ENCODE results near the gene ZFP36L1.

ZFP36L1 gene

DNA sequence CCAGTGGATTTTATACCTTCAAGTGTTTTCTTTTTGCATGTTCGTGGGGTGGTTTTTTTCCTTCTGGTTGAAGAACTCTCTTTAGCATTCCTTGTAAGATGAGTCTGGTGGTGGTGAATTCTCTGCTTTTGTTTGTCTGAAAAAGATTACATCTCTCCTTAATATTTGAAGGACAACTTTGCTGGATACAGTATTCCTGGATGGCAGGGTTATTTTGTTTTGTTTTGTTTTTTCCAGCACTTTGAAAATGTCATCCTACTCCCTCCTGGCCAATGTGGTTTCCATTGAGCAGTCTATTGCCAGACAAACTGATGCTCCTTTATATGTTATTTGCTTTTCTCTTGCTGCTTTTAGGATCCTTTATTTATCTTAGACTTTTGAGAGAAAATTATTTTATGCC lies 43.2 kb upstream of the ZFP36L1 start (continued):
- TF ChIP-seq PPARA (CRISPR knock-in tag; IDR thresholded peaks at IDR 0.05; ENCODE audit: borderline replicate concordance): no peak

GRCh38 chr14:68834816-68835215 lies 41.9 kb upstream of the ZFP36L1 start:
- TF ChIP-seq TCF4 (CRISPR knock-in tag; IDR thresholded peaks at IDR 0.05; ENCODE audit: borderline replicate concordance): no peak
- no peak for ATAC-seq

GRCh38 chr14:68828698-68829097 lies 35.8 kb upstream of the ZFP36L1 start:
- ATAC-seq: no peak
- TF ChIP-seq GLIS3 (CRISPR knock-in tag; IDR thresholded peaks at IDR 0.05): no peak

GRCh38 chr14:68825729-68826128 lies 32.9 kb upstream of the ZFP36L1 start:
- ATAC-seq: no peak
- TF ChIP-seq CSRNP3 (CRISPR knock-in tag; IDR thresholded peaks at IDR 0.05) (no peak), RARB (CRISPR knock-in tag; IDR thresholded peaks at IDR 0.05) (no peak), OSR1 (CRISPR knock-in tag; IDR thresholded peaks at IDR 0.05) (no peak), ESRRG (CRISPR knock-in tag; IDR thresholded peaks at IDR 0.05) (no peak), ZNF70 (CRISPR knock-in tag; IDR thresholded peaks at IDR 0.05) (no peak), SNAI2 (CRISPR knock-in tag; IDR thresholded peaks at IDR 0.05) (no peak), CSDC2 (CRISPR knock-in tag; IDR thresholded peaks at IDR 0.05) (no peak), ZC3H10 (CRISPR knock-in tag; IDR thresholded peaks at IDR 0.05) (no peak), TSHZ2 (CRISPR knock-in tag; IDR thresholded peaks at IDR 0.05) (no peak), ISL1 (CRISPR knock-in tag; IDR thresholded peaks at IDR 0.05) (no peak), PPARA (CRISPR knock-in tag; IDR thresholded peaks at IDR 0.05; ENCODE audit: borderline replicate concordance) (no peak), GLIS3 (CRISPR knock-in tag; IDR thresholded peaks at IDR 0.05) (no peak), ZFP30 (CRISPR knock-in tag; IDR thresholded peaks at IDR 0.05) (no peak), BACH2 (CRISPR knock-in tag; IDR thresholded peaks at IDR 0.05; ENCODE audit: borderline replicate concordance) (no peak)
- TF ChIP-seq, protein P1, sequence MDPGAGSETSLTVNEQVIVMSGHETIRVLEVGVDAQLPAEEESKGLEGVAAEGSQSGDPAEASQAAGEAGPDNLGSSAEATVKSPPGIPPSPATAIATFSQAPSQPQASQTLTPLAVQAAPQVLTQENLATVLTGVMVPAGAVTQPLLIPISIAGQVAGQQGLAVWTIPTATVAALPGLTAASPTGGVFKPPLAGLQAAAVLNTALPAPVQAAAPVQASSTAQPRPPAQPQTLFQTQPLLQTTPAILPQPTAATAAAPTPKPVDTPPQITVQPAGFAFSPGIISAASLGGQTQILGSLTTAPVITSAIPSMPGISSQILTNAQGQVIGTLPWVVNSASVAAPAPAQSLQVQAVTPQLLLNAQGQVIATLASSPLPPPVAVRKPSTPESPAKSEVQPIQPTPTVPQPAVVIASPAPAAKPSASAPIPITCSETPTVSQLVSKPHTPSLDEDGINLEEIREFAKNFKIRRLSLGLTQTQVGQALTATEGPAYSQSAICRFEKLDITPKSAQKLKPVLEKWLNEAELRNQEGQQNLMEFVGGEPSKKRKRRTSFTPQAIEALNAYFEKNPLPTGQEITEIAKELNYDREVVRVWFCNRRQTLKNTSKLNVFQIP (CRISPR knock-in tag; IDR thresholded peaks at IDR 0.05; ENCODE audit: borderline replicate concordance, low read depth): no peak

DNA sequence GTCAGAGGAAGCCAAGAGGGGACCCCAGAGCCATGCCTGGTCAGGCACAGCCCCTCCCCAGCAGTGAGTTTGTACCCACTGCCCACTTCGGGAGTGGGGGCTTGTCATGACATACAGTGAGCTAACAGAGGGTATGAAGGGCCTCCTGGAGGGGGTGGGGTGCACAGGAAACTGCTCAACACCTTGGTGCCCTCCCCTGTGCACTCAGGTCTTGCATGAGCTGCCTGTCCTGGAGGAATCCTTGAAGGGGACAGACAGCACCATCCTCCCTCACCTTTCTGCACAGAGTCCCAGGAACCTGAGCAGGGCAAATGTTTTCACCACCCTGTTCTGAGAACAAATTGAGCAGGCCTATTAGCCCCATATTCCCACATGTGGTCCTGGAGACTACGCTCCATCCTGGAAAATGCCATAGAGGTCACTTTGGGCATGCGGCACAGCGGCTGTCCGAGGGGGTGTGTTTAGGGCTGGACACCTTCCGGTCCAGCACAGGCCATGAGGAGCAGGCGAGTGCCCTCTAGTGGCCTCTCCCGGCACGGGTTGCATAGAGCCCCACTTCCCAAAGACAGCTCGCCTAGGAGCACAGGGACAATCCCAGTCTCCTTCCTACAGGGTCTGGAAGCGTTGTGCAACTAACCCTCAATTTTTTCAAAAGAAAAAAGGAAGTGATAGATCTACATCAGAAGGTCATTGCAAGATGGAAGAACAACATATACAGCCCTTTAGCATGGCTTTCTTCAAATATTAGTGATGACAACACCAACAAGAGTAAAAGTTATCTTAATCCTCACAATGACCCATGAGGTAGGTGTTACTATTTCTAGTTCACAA lies 31.9 kb upstream of the ZFP36L1 start:
- ATAC-seq: peak; percentile 99
- TF ChIP-seq SNAI2 (CRISPR knock-in tag; IDR thresholded peaks at IDR 0.05) (no peak), ZNF565 (CRISPR knock-in tag; conservative IDR thresholded peaks at IDR 0.05; ENCODE audit: low read depth) (no peak), ZFP30 (CRISPR knock-in tag; IDR thresholded peaks at IDR 0.05) (no peak), PPARA (CRISPR knock-in tag; IDR thresholded peaks at IDR 0.05; ENCODE audit: borderline replicate concordance) (no peak), TOX (CRISPR knock-in tag; IDR thresholded peaks at IDR 0.05; ENCODE audit: borderline replicate concordance) (no peak), ZC3H10 (CRISPR knock-in tag; IDR thresholded peaks at IDR 0.05) (no peak), CSRNP3 (CRISPR knock-in tag; IDR thresholded peaks at IDR 0.05) (no peak), ZNF70 (CRISPR knock-in tag; IDR thresholded peaks at IDR 0.05) (no peak), ZNF8 (CRISPR knock-in tag; IDR thresholded peaks at IDR 0.05) (no peak), OSR1 (CRISPR knock-in tag; IDR thresholded peaks at IDR 0.05) (no peak), ZFP3 (CRISPR knock-in tag; IDR thresholded peaks at IDR 0.05) (no peak), TCF4 (CRISPR knock-in tag; IDR thresholded peaks at IDR 0.05; ENCODE audit: borderline replicate concordance) (no peak), RARB (CRISPR knock-in tag; IDR thresholded peaks at IDR 0.05) (no peak), GLIS3 (CRISPR knock-in tag; IDR thresholded peaks at IDR 0.05) (no peak), ARNTL (CRISPR knock-in tag; IDR thresholded peaks at IDR 0.05; ENCODE audit: borderline replicate concordance, low read depth) (no peak)
- TF ChIP-seq, protein P1 (CRISPR knock-in tag; IDR thresholded peaks at IDR 0.05; ENCODE audit: borderline replicate concordance, low read depth): no peak

Data from SK-N-SH treated with all-trans-retinoic acid at 6 μM for 48 hours (cell line).